Measurements from ENCODE around the gene SRPK1. TPM values are rescaled to one million over a fixed set of nuclear protein-coding genes. Genes with fewer than 3 reads are reported as not detected.
A peak's percentile ranks its signal among the peaks of the same experiment; 100 is the strongest.

SRPK1 gene
- total and polyA plus RNA-seq, 2 of the 13 experiments (the other 11 are each of a cell fraction or from before 2014, with no cell fraction given): 56.4 to 142 TPM

- TF ChIP-seq MATR3 (CRISPR knock-in tag; IDR thresholded peaks at IDR 0.05) (no peak), ZXDC (CRISPR knock-in tag; IDR thresholded peaks at IDR 0.05) (peak; percentile 84; the same call in 1 of the 2 replicates), ZNF691 (CRISPR knock-in tag; IDR thresholded peaks at IDR 0.05; ENCODE audit: borderline replicate concordance, low read depth) (peak; percentile 97), CBX1 (IDR thresholded peaks at IDR 0.05; ENCODE audit: low read depth) (no peak), BORCS8-MEF2B (CRISPR knock-in tag; IDR thresholded peaks at IDR 0.05) (peak; percentile 100), NONO (IDR thresholded peaks at IDR 0.05) (no peak), NONO (CRISPR knock-in tag; conservative IDR thresholded peaks at IDR 0.05) (peak; percentile 70), MIER3 (CRISPR knock-in tag; IDR thresholded peaks at IDR 0.05; ENCODE audit: borderline replicate concordance) (peak; percentile 94; the same call in 1 of the 2 replicates), SP140L (CRISPR knock-in tag; IDR thresholded peaks at IDR 0.05; ENCODE audit: borderline replicate concordance) (peak; percentile 99; the same call in 1 of the 2 replicates), ATF2 (CRISPR knock-in tag; IDR thresholded peaks at IDR 0.05) (peak; percentile 95), JARID2 (CRISPR knock-in tag; IDR thresholded peaks at IDR 0.05; ENCODE audit: insufficient replicate concordance) (peak; percentile 99), TEAD3 (CRISPR knock-in tag; optimal IDR thresholded peaks at IDR 0.05; ENCODE audit: borderline replicate concordance) (peak; percentile 86), NR2F2 (IDR thresholded peaks at IDR 0.05; ENCODE audit: borderline replicate concordance, low read depth) (no peak; the same call in 1 of the 2 replicates), ZNF597 (CRISPR knock-in tag; IDR thresholded peaks at IDR 0.05) (no peak)
- TF ChIP-seq, protein P1, sequence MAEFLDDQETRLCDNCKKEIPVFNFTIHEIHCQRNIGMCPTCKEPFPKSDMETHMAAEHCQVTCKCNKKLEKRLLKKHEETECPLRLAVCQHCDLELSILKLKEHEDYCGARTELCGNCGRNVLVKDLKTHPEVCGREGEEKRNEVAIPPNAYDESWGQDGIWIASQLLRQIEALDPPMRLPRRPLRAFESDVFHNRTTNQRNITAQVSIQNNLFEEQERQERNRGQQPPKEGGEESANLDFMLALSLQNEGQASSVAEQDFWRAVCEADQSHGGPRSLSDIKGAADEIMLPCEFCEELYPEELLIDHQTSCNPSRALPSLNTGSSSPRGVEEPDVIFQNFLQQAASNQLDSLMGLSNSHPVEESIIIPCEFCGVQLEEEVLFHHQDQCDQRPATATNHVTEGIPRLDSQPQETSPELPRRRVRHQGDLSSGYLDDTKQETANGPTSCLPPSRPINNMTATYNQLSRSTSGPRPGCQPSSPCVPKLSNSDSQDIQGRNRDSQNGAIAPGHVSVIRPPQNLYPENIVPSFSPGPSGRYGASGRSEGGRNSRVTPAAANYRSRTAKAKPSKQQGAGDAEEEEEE (CRISPR knock-in tag; IDR thresholded peaks at IDR 0.05; ENCODE audit: borderline replicate concordance): 0 out of 2 replicates have a peak, but pooled peaks have one; percentile 66
- TF ChIP-seq, protein P2, sequence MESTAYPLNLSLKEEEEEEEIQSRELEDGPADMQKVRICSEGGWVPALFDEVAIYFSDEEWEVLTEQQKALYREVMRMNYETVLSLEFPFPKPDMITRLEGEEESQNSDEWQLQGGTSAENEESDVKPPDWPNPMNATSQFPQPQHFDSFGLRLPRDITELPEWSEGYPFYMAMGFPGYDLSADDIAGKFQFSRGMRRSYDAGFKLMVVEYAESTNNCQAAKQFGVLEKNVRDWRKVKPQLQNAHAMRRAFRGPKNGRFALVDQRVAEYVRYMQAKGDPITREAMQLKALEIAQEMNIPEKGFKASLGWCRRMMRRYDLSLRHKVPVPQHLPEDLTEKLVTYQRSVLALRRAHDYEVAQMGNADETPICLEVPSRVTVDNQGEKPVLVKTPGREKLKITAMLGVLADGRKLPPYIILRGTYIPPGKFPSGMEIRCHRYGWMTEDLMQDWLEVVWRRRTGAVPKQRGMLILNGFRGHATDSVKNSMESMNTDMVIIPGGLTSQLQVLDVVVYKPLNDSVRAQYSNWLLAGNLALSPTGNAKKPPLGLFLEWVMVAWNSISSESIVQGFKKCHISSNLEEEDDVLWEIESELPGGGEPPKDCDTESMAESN (CRISPR knock-in tag; conservative IDR thresholded peaks at IDR 0.05): peak; percentile 98
- TF ChIP-seq, protein P3, sequence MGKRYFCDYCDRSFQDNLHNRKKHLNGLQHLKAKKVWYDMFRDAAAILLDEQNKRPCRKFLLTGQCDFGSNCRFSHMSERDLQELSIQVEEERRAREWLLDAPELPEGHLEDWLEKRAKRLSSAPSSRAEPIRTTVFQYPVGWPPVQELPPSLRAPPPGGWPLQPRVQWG (CRISPR knock-in tag; IDR thresholded peaks at IDR 0.05; ENCODE audit: borderline replicate concordance, low read depth): no peak
Observed at GRCh38 chr6:35804996-35805736, 115.7 kb downstream of the SRPK1 start, which contains the start of gene LHFPL5 (continued).

Measured in HepG2 (cell line).